ENCODE data around the gene TMX3. TPM values are rescaled to one million over a fixed set of nuclear protein-coding genes. Genes with fewer than 3 reads are reported as not detected.

Gene TMX3
- polyA plus RNA-seq, 1 donor from 2014 or later = 158 TPM

DNA sequence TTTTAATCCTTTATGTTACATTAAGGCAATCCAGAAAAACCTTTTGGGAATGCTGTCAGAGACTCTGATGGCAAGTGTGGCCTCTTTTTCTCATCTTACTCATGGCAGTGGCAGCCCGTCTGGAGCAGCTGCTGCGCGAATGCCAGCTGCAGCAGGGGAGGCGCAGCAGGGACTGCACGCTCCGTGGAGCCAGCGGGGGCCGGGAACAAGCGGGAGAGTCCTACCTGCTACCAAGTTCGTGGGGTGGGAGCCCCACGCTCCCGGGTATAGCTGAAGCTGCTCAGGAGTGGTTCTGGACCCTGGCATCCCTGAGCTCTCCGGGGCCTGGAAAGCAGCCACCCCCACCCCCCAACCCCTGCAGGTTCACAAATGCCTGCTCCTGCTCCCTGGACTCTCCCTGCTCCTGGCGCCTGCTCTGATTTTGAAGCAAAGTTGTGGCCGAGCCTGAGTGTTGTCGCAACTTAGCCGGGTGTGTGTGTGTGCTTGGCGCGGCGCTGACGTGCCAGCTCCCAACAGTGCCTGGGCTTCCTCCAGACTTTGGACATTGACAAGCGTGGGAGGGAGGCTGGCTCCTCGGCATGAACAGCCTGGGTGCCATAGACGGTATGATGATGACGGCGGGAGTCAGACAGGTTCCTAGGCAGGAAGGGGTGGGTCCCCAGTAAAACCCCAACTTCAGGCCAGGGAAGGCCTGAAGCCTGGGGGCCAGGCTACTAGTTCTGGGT is 21.7 kb downstream of the TMX3 start (continued):
- TF ChIP-seq EZH2 (IDR thresholded peaks at IDR 0.05; ENCODE audit: borderline replicate concordance, insufficient read depth, low read length, poor library complexity, severe bottlenecking) = no peak

GRCh38 chr18:68679528-68679927 is 35.4 kb downstream of the TMX3 start:
- no peak overlapping the region for H3K27ac ChIP-seq (ENCODE audit: low read length)

GRCh38 chr18:68676913-68677312 is 38.0 kb downstream of the TMX3 start:
- Histone ChIP-seq H4K20me1 (ENCODE audit: insufficient read depth) (no peaks in the 10 kb centered on the region), H3K9me2 (ENCODE audit: insufficient read depth, low read length) (no peaks in the 10 kb centered on the region), H3F3A (ENCODE audit: insufficient read depth, low read length, poor library complexity, severe bottlenecking) (no peaks in the 10 kb centered on the region), H3K4me2 (ENCODE audit: low read length) (no peak overlapping the region), H3K4me3 (ENCODE audit: low read length) (no peak overlapping the region), H3K79me2 (replicated peaks; ENCODE audit: insufficient read depth, low read length) (no peaks in the 10 kb centered on the region), H2AFZ (ENCODE audit: low read depth, low read length) (no peak overlapping the region), H3K27ac (ENCODE audit: low read length) (no peak overlapping the region), H3K36me3 (ENCODE audit: insufficient read depth, low read length) (peaks cover 7% of the 10 kb centered on the region), H3K9me3 (ENCODE audit: low read length) (no peaks in the 10 kb centered on the region), H3K27me3 (ENCODE audit: insufficient read depth, low read depth, low read length) (no peaks in the 10 kb centered on the region), H3K9ac (ENCODE audit: low read length) (no peak overlapping the region)
- no peak for TF ChIP-seq EP300 (conservative IDR thresholded peaks at IDR 0.05; ENCODE audit: poor library complexity, severe bottlenecking)
- TF ChIP-seq RAD21 (conservative IDR thresholded peaks at IDR 0.05) = peak; percentile 79
- TF ChIP-seq CTCF (IDR thresholded peaks at IDR 0.05; ENCODE audit: poor library complexity, severe bottlenecking) = peak; percentile 65
- no peak for TF ChIP-seq MXI1 (conservative IDR thresholded peaks at IDR 0.05; ENCODE audit: poor library complexity, severe bottlenecking)
- peak; percentile 76 for TF ChIP-seq SMC3 (conservative IDR thresholded peaks at IDR 0.05; ENCODE audit: poor library complexity)
- no peak for TF ChIP-seq TAF1 (IDR thresholded peaks at IDR 0.05; ENCODE audit: low read depth)
- no peak for TF ChIP-seq POLR2AphosphoS5 (IDR thresholded peaks at IDR 0.05)
- no peak for TF ChIP-seq EZH2 (IDR thresholded peaks at IDR 0.05; ENCODE audit: borderline replicate concordance, insufficient read depth, low read length, poor library complexity, severe bottlenecking)
- no peak for TF ChIP-seq REST (IDR thresholded peaks at IDR 0.05; ENCODE audit: borderline replicate concordance)

More at GRCh38 chr18:68679528-68679927, 35.4 kb downstream of the TMX3 start:
- H2AFZ ChIP-seq (ENCODE audit: low read depth, low read length) = no peak overlapping the region
- H4K20me1 ChIP-seq (ENCODE audit: insufficient read depth) = no peaks in the 10 kb centered on the region
- no peaks in the 10 kb centered on the region for H3F3A ChIP-seq (ENCODE audit: insufficient read depth, low read length, poor library complexity, severe bottlenecking)
- no peaks in the 10 kb centered on the region for H3K9me2 ChIP-seq (ENCODE audit: insufficient read depth, low read length)
- no peak overlapping the region for H3K4me2 ChIP-seq (ENCODE audit: low read length)
- no peak overlapping the region for H3K4me3 ChIP-seq (ENCODE audit: low read length)
- TF ChIP-seq EZH2 (IDR thresholded peaks at IDR 0.05; ENCODE audit: borderline replicate concordance, insufficient read depth, low read length, poor library complexity, severe bottlenecking) = no peak
- TF ChIP-seq MXI1 (conservative IDR thresholded peaks at IDR 0.05; ENCODE audit: poor library complexity, severe bottlenecking) = no peak
- no peak for TF ChIP-seq SMC3 (conservative IDR thresholded peaks at IDR 0.05; ENCODE audit: poor library complexity)
- no peak for TF ChIP-seq CTCF (IDR thresholded peaks at IDR 0.05; ENCODE audit: poor library complexity, severe bottlenecking)
- TF ChIP-seq POLR2AphosphoS5 (IDR thresholded peaks at IDR 0.05) = no peak
- TF ChIP-seq RAD21 (conservative IDR thresholded peaks at IDR 0.05) = no peak
- TF ChIP-seq TAF1 (IDR thresholded peaks at IDR 0.05; ENCODE audit: low read depth) = no peak
- no peak for TF ChIP-seq EP300 (conservative IDR thresholded peaks at IDR 0.05; ENCODE audit: poor library complexity, severe bottlenecking)
- H3K9ac ChIP-seq (ENCODE audit: low read length) = no peak overlapping the region
- H3K79me2 ChIP-seq (replicated peaks; ENCODE audit: insufficient read depth, low read length) = no peaks in the 10 kb centered on the region
- H3K9me3 ChIP-seq (ENCODE audit: low read length) = no peaks in the 10 kb centered on the region
- H3K27me3 ChIP-seq (ENCODE audit: insufficient read depth, low read depth, low read length) = no peaks in the 10 kb centered on the region
- H3K36me3 ChIP-seq (ENCODE audit: insufficient read depth, low read length) = peaks cover 7% of the 10 kb centered on the region
